GM12801 (cell line): ENCODE measurements around the gene PRR5L.

Experiments used
- TF ChIP-seq, protein P1 (sequence below): IDR thresholded peaks from one replicate; pipeline ENCODE4 v1.5.1; 2011; ENCODE audit warnings: control low read depth; ENCODE audit not compliant: insufficient read length; ENCODE audit errors: extremely low read depth

The PRR5L gene

DNA sequence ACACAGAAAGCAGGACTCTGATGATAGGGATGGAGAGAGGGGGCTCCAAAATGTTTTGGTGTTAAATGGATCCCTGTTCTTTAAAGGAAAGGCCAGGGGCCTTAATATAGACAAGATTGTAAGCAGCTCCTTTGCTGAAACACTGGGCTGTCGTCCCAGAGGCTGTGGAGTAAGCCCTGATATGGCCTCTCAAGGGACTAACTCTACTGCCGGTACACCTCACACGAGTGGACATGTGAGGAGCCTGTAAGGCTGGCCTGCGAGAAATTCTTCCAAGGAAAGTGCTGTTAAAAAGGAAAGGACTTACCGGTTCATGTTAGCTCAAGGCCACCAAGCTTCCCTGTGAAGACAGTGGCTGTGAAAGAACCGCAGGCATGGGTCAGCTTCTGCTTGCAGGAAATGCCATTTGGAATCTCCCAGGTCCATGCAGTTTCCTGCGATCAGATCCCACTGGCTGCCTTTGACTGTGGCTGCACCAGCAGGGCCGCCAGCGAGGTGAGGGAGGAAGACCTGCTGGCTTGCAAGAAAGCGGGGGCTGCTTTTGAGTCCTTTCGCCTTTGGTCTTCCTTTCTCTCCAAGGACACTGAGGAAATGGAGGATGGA lies 106.6 kb downstream of the PRR5L start:
- TF ChIP-seq, protein P1, sequence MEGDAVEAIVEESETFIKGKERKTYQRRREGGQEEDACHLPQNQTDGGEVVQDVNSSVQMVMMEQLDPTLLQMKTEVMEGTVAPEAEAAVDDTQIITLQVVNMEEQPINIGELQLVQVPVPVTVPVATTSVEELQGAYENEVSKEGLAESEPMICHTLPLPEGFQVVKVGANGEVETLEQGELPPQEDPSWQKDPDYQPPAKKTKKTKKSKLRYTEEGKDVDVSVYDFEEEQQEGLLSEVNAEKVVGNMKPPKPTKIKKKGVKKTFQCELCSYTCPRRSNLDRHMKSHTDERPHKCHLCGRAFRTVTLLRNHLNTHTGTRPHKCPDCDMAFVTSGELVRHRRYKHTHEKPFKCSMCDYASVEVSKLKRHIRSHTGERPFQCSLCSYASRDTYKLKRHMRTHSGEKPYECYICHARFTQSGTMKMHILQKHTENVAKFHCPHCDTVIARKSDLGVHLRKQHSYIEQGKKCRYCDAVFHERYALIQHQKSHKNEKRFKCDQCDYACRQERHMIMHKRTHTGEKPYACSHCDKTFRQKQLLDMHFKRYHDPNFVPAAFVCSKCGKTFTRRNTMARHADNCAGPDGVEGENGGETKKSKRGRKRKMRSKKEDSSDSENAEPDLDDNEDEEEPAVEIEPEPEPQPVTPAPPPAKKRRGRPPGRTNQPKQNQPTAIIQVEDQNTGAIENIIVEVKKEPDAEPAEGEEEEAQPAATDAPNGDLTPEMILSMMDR, result no peak

DNA sequence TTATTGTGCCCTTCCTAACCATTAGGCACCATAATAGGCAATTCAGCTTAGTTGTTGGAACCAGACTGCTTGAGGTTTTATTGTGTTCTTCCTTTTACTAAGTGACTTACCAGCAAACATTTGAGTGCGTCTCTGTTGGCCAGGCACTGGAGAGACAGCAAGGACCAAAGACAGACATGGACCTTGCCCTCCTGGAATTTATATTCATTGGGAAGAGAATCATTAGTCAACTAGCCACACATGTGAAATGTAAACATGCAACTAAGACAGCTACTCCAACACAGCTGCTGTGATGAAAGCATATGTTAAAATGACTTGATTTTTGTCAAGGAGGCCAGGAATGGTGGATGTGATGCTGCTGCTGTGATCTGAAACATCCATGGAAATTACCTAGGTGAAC lies 107.6 kb downstream of the PRR5L start:
- TF ChIP-seq, protein P1, result no peak

GRCh38 chr11:36404831-36405230 lies 108.7 kb downstream of the PRR5L start:
- TF ChIP-seq, protein P1, result no peak

DNA sequence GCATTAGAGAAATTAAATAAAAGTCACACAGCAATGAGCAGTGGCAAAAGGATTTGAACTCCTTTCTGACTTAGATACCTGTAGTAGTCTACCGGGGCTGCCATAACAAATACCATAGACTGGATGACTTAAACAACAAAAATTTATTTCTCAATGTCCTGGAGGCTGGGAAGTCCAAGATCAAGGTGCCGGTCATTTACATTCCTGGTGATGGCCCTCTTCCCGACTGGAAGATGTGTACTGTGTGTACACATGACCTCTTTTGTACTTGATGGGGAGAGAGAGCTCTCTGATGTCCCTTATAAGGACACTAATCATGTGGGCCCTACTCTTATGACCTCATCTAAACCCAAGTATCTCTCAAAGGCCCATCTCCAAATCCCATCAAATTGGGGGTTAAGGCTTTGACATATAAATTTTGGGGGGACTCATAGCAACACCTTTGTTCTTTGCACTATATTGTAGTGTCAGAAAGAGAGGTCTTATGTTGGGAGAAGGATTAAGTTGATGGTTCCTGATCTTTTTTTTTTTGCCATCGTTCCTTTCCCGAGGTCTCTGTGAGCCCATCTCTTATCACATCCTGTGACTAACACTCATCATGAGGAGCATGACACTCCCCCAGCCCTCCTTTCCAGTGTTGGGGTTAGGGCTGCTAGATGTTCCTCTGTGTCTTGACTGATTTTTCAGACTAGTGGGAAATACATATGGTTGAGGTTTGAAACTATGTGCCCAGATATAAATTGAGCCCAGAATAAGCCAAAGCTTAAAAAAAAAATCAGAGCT lies 109.7 kb downstream of the PRR5L start:
- TF ChIP-seq, protein P1, result no peak

- TF ChIP-seq, protein P1, result no peak
Observed at GRCh38 chr11:36407356-36407755, 111.3 kb downstream of the PRR5L start.

DNA sequence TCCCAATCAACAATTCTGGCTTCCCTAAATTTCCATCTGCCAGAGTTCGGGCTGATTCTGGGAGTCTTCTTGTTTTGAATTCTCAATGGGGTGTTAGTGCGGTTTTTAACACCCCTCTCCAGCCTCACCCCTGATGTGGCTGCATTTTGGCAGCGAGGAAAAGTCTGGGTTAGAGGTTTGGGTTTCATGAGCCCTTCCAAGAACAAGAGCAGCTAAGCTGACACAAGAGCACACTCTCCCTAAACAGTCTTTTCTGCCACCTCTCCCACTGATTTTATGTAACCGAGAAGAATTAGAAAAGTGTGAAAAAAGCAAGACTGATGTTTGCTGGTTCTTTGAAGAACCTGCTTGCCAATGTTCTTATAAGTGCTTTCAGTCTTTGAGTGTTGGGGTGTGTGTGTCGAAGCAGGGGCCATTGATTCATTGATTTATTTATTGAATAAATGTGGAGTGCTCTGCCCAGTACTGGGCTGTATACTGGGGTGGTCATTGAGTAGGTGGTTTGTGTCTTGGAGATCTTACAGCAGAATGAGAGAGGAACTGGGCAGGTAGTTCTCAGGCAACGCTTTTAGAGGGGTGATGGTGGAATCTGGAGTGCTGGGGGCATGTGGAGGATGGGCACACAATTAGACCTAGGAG lies 112.5 kb downstream of the PRR5L start:
- TF ChIP-seq, protein P1, result no peak

DNA sequence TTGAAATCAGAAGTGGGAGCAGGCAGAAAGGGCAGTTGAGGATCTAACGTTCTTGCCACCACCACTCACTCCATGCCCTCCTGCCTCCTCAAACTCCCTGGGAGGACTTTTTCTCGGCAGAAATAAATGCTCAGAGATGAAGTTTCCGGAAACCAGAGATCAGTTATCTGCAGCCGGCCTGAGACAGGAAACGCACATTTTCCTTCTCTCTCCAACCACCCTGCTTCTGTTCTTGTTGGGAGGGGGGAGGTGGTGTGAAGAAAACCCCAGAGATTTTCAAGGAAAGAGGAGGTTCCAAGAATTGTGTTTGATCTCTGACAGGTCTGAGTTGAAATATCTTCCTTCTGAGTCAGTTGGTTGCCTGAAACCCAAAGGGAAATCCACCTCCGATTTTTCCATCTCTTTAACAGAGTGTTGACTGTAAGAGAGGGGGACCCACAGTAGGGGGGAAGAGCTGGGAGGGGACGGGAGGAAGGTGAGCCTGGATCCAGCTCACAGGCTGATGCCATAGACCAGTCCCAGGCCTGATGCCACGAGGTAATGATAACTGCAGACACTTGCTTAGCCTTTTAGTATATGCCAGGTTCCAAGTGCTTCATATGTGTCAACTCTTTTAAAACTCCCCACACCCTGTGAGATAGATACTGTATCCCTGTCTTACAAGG lies 113.2 kb downstream of the PRR5L start:
- TF ChIP-seq, protein P1, result no peak
